GM13977 (cell line): ENCODE results near the gene LRRC8B.

Experiments used
- DNase-seq: peaks from one replicate; pipeline ENCODE4 v3.0.0; 2012; ENCODE audit warnings: low spot score
- in situ Hi-C: fragments of 300-500 bp; cut with MboI; formaldehyde crosslinking; loops from one replicate; pipeline ENCODE4 v1.12.0; 2022; ENCODE audit warnings: low sequenced_read_pairs, low pct_unique_long_range_greater_than_20kb, mixed read lengths, inconsistent platforms; ENCODE audit not compliant: unreplicated experiment
- TF ChIP-seq, protein P1 (sequence below): IDR thresholded peaks from 2 replicates; pipeline ENCODE4 v1.5.1; 2012; ENCODE audit warnings: mild to moderate bottlenecking, control low read depth; ENCODE audit not compliant: insufficient read depth; ENCODE audit errors: extremely low read depth, missing control alignments

Gene LRRC8B

DNA sequence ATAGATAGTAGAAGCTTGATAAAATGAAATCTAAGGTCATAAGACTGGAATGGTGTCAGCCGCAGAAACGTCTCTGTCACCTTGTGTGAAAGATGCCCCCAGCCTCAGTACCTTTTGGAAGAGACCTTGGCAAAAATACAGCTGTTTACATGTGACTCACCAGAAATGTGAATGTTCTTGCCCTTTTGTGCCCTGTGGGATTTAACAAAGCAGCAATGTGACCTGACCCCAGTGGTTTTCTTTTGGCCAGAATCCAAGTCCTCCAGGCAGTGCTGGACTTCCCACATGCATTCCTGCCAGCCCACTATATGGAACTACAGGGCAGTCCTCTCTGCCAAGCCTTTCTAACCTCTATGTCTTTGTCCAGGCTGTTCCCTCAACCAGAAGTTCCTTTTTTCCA is 81.1 kb downstream of the LRRC8B start:
- TF ChIP-seq, protein P1, sequence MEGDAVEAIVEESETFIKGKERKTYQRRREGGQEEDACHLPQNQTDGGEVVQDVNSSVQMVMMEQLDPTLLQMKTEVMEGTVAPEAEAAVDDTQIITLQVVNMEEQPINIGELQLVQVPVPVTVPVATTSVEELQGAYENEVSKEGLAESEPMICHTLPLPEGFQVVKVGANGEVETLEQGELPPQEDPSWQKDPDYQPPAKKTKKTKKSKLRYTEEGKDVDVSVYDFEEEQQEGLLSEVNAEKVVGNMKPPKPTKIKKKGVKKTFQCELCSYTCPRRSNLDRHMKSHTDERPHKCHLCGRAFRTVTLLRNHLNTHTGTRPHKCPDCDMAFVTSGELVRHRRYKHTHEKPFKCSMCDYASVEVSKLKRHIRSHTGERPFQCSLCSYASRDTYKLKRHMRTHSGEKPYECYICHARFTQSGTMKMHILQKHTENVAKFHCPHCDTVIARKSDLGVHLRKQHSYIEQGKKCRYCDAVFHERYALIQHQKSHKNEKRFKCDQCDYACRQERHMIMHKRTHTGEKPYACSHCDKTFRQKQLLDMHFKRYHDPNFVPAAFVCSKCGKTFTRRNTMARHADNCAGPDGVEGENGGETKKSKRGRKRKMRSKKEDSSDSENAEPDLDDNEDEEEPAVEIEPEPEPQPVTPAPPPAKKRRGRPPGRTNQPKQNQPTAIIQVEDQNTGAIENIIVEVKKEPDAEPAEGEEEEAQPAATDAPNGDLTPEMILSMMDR = no peak
- in situ Hi-C loops = no loop called here
- DNase-seq = no peak

GRCh38 chr1:89606227-89606980 is 81.8 kb downstream of the LRRC8B start:
- in situ Hi-C loops = no loop called here
- TF ChIP-seq, protein P1 = no peak
- no peak for DNase-seq

GRCh38 chr1:89607156-89607555 is 82.5 kb downstream of the LRRC8B start:
- TF ChIP-seq, protein P1 = no peak
- no peak for DNase-seq
- in situ Hi-C loops = no loop called here

- in situ Hi-C loops = no loop called here
- DNase-seq = no peak
- TF ChIP-seq, protein P1 = no peak
Measured at GRCh38 chr1:89607586-89608318, 83.1 kb downstream of the LRRC8B start.

GRCh38 chr1:89608319-89608983 is 83.8 kb downstream of the LRRC8B start:
- TF ChIP-seq, protein P1 = no peak
- no peak for DNase-seq
- in situ Hi-C loops = no loop called here

- in situ Hi-C loops = no loop called here
- DNase-seq = no peak
- TF ChIP-seq, protein P1 = no peak
Measured at GRCh38 chr1:89608984-89609725, 84.5 kb downstream of the LRRC8B start.
